Loucy (cell line): ENCODE results near the gene P2RX2.

Source experiments
- H2AFZ ChIP-seq: fragments of 200-600 bp; sonication (generic); 2 replicates; pipeline ENCODE4 v1.6.0; 2016; ENCODE audit warnings: antibody characterized with exemption, mild to moderate bottlenecking, low read length, moderate library complexity
- H3F3A ChIP-seq: fragments of 200-600 bp; 2 replicates; pipeline ENCODE4 v1.6.0; 2016; ENCODE audit warnings: antibody characterized with exemption, low read depth, mild to moderate bottlenecking
- H3K27me3 ChIP-seq: fragments of 200-600 bp; sonication (generic); 2 replicates; pipeline ENCODE4 v1.6.1; 2014; ENCODE audit warnings: low read length, mild to moderate bottlenecking; ENCODE audit not compliant: insufficient read depth, poor library complexity, severe bottlenecking
- H3K36me3 ChIP-seq: fragments of 200-600 bp; sonication (generic); 2 replicates; pipeline ENCODE4 v1.6.1; 2016; ENCODE audit warnings: low read length; ENCODE audit not compliant: insufficient read depth
- H3K4me1 ChIP-seq: fragments of 200-600 bp; sonication (generic); 2 replicates; pipeline ENCODE4 v1.5.1; 2014; ENCODE audit warnings: low read length, mild to moderate bottlenecking; ENCODE audit not compliant: insufficient read depth, poor library complexity, severe bottlenecking
- H3K4me2 ChIP-seq: fragments of 200-600 bp; sonication (generic); 2 replicates; pipeline ENCODE4 v1.6.0; 2014; ENCODE audit warnings: antibody characterized with exemption, low read length, low read depth, mild to moderate bottlenecking; ENCODE audit not compliant: poor library complexity, severe bottlenecking
- H3K4me3 ChIP-seq: fragments of 200-600 bp; sonication (generic); 2 replicates; pipeline ENCODE4 v1.5.1; 2014; ENCODE audit warnings: low read length, mild to moderate bottlenecking, mixed read lengths; ENCODE audit not compliant: poor library complexity, severe bottlenecking
- H3K79me2 ChIP-seq: fragments of 200-600 bp; sonication (generic); 2 replicates; pipeline ENCODE4 v1.6.1; 2014; ENCODE audit warnings: low read length; ENCODE audit not compliant: insufficient read depth
- H3K9ac ChIP-seq: fragments of 200-600 bp; sonication (generic); 2 replicates; pipeline ENCODE4 v1.6.0; 2014; ENCODE audit warnings: mild to moderate bottlenecking, low read depth, low read length, moderate library complexity; ENCODE audit not compliant: poor library complexity, severe bottlenecking
- H3K9me2 ChIP-seq: fragments of 200-600 bp; sonication (generic); replicated peaks from 2 replicates; pipeline ENCODE4 v1.6.1; 2016; ENCODE audit warnings: low read depth, low read length, mixed read lengths
- H3K9me3 ChIP-seq: fragments of 200-600 bp; sonication (generic); 2 replicates; pipeline ENCODE4 v1.6.1; 2014; ENCODE audit warnings: mild to moderate bottlenecking, antibody characterized with exemption, low read length, low read depth; ENCODE audit not compliant: insufficient read depth
- H4K20me1 ChIP-seq: fragments of 200-600 bp; sonication (generic); 2 replicates; pipeline ENCODE4 v1.6.0; 2014; ENCODE audit warnings: antibody characterized with exemption, low read length, mild to moderate bottlenecking; ENCODE audit not compliant: insufficient read depth, poor library complexity, severe bottlenecking
- CTCF ChIP-seq: fragments of 200-600 bp; sonication (generic); conservative IDR thresholded peaks from 2 replicates; pipeline ENCODE4 v1.5.1; 2014; ENCODE audit warnings: mild to moderate bottlenecking, antibody characterized with exemption, low read length
- EZH2phosphoT487 ChIP-seq: fragments of 200-600 bp; IDR thresholded peaks from 2 replicates; pipeline ENCODE4 v1.6.1; 2018; ENCODE audit warnings: antibody characterized with exemption, mild to moderate bottlenecking, moderate library complexity, borderline replicate concordance

P2RX2 gene

GRCh38 chr12:132601171-132601883 lies 17.2 kb upstream of the P2RX2 start:
- H3K9me2 ChIP-seq, result no peaks in the 10 kb centered on the region
- no peaks in the 10 kb centered on the region for H3K36me3 ChIP-seq
- no peaks in the 10 kb centered on the region for H4K20me1 ChIP-seq
- H3K9ac ChIP-seq, result peak overlapping the region; percentile 44
- H3K4me1 ChIP-seq, result peaks cover 11% of the 10 kb centered on the region
- H3K9me3 ChIP-seq, result no peaks in the 10 kb centered on the region
- TF ChIP-seq CTCF, result no peak
- TF ChIP-seq EZH2phosphoT487, result no peak
- H2AFZ ChIP-seq, result no peak overlapping the region
- H3F3A ChIP-seq, result no peaks in the 10 kb centered on the region
- peak overlapping the region; percentile 56 for H3K4me2 ChIP-seq
- H3K4me3 ChIP-seq, result no peak overlapping the region
- H3K79me2 ChIP-seq, result no peaks in the 10 kb centered on the region
- peaks cover 5% of the 10 kb centered on the region for H3K27me3 ChIP-seq

GRCh38 chr12:132602572-132603239 lies 15.9 kb upstream of the P2RX2 start:
- no peaks in the 10 kb centered on the region for H3K9me2 ChIP-seq
- TF ChIP-seq EZH2phosphoT487, result no peak
- no peak for TF ChIP-seq CTCF
- H3K4me1 ChIP-seq, result peaks cover 11% of the 10 kb centered on the region
- no peaks in the 10 kb centered on the region for H4K20me1 ChIP-seq
- no peak overlapping the region for H3K4me3 ChIP-seq
- H3K79me2 ChIP-seq, result no peaks in the 10 kb centered on the region
- H2AFZ ChIP-seq, result no peak overlapping the region
- no peaks in the 10 kb centered on the region for H3K9me3 ChIP-seq
- no peak overlapping the region for H3K4me2 ChIP-seq
- no peaks in the 10 kb centered on the region for H3F3A ChIP-seq
- H3K9ac ChIP-seq, result no peak overlapping the region
- H3K27me3 ChIP-seq, result peaks cover under 1% of the 10 kb centered on the region
- no peaks in the 10 kb centered on the region for H3K36me3 ChIP-seq

- Histone ChIP-seq H3K4me3 (no peak overlapping the region), H3F3A (no peaks in the 10 kb centered on the region), H3K79me2 (no peaks in the 10 kb centered on the region), H3K9me2 (no peaks in the 10 kb centered on the region), H3K27me3 (no peaks in the 10 kb centered on the region), H3K36me3 (no peaks in the 10 kb centered on the region), H3K4me1 (peaks cover 10% of the 10 kb centered on the region), H3K9me3 (no peaks in the 10 kb centered on the region), H3K9ac (no peak overlapping the region), H3K4me2 (no peak overlapping the region), H4K20me1 (no peaks in the 10 kb centered on the region), H2AFZ (no peak overlapping the region)
- TF ChIP-seq EZH2phosphoT487, result no peak
- no peak for TF ChIP-seq CTCF
Observed at GRCh38 chr12:132603240-132604150, 15.1 kb upstream of the P2RX2 start.
